ENCODE results near the gene SRP19.
A peak's percentile ranks its signal among the peaks of the same experiment; 100 is the strongest.
"Not testable (repeated sequence)": the region's sequence is repeated elsewhere in the genome, so short reads cannot be mapped to it uniquely, and the experiment has no call there.

SRP19 gene

DNA sequence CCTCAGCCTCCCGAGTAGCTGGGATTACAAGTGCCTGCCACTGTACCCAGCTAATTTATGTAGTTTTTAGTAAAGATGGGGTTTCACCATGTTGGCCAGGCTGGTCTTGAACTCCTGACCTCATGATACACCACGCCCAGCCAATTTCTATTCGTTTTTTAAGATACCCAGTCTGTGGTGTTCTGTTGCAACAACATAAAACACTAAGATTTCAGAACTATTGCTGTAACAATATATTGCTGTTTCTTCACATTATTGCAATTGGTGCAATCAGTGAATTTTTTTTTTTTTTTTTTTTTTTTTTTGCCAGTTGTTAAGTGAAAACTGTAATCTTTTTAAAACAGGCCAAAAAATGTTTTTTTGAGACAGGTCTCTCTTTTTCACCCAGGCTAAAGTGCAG is 9.9 kb downstream of the SRP19 start:
- DNase-seq: no peak

DNA sequence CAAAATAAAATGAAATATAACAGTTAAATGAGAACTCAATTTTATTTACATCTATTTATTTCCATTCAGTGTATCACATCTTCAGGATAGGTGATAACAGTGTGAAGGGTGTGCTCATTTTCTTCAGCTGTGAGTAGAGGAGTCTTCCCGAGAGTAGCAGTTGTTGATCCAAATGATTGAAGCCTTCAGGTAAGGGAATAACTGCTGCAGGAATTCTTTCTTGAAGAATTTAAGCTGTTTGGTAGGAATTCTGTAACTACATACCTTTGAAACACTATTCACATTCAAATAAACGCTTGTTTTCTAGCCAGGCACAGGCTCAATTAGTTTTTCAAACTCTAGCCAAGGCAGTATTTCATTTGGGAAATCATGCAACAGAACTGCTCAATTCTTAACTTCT is 15.3 kb downstream of the SRP19 start:
- DNase-seq: no peak

DNA sequence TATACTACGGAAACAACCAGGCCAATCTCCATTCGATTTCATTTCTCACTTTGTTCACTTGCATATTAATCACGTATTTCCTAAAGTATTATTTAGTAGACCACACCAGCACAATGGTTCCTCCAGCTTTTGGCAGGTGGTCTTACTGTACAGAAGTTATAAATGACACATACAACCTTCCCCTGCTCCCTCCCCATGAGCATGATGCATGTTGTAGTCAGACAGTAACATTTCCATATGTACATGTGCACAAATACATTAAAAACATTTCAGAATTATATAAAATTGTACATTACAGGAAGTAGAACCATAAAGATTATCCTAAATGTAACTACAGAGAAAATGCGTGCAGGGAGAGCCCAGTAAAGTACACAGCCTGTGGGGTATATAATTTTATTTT is 17.0 kb downstream of the SRP19 start:
- DNase-seq: no peak

DNA sequence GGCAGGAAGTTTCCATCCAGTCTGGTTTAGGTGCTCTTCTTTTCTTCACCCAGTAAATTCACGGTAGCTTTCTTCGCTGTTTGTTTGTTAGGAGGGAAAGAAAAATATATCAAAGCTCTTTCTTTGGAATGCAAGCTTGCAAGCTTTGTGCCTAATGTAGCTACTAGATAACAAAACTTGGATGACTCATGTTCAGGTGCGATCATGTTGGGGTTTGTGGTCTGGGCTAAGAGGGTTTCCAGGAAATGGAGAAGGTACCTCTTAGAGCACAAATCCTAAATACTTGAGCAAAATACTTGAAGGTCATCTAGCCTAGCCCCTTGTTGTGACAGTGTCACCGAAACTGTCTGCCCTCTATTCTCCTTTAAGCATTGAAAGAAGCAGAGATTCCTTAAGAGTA is 17.7 kb downstream of the SRP19 start:
- peak in 1 of 51 donors; percentile 5 for DNase-seq

DNA sequence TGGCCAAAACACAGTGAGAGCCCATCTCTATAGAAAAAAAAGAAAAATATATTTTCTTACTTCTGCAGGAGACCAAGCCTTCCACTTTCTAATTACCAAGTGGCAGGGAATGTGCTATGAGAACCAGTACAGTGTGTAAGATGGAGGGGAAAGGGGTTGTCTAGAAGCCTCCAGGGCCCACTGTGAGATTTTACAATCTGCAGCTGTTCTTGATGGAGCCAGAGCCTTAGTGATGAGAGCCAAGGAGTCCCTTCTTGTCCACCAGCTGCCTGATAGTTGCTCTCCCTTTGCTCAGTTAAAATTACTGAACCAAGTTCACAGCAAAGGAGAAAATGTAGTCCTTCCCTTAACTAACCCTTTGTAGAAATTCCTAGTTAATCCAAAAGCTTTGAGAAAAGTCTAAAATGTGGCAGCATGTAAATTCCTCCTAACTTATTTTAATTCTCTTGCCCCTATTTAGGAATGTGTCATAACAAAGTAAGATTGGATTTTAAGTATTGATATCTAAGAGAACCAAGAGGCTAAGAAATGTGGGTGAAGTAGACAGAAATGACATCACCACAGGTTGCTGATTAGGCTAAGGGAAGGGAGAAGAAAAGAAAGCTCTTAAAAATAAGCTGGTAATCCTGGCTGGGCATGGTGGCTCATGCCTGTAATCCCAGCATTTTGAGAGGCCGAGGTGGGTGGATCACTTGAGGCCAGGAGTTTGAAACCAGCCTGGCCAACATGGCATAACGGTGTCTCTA is 19.3 kb downstream of the SRP19 start:
- DNase-seq: no peak

DNA sequence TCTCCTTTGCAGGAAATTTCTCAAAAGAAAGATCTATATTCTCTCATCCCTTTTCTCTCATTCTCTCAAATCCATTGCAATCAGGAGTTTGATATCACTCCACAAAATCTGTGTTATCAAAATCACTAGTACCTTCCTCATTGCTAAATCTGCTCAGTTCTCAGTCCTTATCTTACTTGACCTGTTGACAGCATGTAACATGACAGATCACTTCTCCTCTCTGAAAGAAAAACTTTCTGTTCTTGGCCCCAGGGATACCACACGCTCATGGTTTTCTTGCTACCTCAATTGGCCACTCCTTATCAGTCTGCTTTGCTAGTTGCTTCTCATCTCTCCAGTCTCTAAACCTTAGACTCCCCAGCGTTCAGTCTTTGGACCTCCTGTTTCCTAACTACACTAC is 22.1 kb downstream of the SRP19 start:
- no peak for DNase-seq

DNA sequence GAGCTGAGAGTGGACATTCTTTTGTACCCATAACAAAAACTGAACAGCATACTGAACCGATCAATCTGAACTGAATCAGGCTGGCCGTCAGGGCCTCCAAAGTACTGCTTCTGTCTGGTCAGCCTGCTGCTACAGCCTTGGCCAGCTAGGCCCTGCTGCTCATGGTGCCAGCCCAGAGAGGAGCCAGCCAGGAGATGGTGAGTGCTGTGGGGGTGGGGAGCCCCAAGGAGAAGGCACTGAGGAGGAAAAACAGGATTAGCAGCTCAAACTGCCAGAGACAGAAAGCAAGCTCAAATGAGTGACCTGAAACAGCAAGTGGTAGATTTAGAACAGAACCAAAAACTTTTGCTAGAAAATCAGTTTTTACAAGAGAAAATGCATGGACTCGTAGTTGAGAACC is 23.9 kb downstream of the SRP19 start:
- peak in 37 of 51 donors; percentile 2 to 75 (median 45) for DNase-seq

DNA sequence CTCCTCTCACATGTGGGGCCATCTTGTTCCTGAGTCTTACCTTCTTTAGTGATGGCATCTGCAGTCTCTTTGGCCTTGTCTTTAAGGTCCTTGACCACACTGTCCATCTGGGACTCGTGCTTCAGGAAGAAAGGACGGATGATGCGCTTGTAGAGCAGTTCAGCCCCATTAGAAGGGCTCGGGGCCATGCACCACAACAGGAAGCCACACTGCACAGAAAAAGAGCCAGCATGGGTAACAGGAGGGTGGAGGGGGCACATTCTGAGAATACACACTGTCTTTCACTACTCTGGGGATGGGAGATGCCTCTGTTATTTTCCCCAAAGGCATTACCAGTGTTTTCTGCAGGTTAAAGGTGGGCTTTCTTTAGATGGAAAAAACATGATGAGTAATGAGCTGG is 25.9 kb downstream of the SRP19 start:
- no peak for DNase-seq

DNA sequence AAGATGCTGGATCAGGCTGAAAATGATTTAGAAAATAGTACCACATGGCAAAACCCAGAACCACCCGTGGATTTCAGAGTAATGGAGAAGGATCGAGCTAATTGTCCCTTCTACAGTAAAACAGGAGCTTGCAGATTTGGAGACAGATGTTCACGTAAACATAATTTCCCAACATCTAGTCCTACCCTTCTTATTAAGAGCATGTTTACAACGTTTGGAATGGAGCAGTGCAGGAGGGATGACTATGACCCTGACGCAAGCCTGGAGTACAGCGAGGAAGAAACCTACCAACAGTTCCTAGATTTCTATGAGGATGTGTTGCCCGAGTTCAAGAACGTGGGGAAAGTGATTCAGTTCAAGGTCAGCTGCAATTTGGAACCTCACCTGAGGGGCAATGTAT is 31.0 kb downstream of the SRP19 start:
- DNase-seq: not testable (repeated sequence)

DNA sequence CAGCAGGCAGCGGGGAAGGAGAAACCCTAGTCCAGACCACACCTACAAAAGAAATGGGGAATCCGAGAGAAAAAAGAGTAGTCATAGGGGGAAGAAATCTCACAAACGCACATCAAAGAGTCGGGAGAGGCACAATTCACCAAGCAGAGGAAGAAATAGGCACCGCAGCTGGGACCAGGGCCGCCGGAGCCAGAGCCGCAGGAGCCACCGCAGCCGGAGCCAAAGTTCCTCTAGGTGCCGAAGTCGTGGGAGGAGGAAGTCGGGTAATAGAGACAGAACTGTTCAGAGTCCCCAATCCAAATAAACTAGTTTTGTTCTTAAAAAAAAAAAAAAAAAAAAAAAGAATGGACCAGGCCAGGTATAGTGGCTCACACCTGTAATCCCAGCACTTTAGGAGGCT is 31.7 kb downstream of the SRP19 start:
- DNase-seq: no peak

DNA sequence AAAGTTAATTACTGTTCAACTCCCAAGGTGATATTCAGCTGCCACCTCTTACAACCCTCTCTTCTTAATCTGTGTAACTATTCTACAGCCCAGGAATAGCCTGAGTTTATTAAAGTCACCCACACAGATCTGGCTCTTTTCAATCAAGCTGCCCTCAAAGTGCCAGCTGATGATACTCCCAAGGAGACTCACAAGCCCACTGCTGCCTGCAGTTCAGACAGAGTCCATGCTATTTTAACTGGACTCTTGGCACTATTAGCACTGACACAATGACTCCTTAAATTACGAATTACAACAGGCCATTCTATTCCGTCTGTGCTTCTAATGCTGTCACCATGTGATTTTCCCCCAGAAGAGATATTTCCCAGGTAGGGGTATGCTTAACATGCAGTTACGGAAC is 34.6 kb downstream of the SRP19 start:
- peak in 1 of 51 donors; percentile 13 for DNase-seq

DNA sequence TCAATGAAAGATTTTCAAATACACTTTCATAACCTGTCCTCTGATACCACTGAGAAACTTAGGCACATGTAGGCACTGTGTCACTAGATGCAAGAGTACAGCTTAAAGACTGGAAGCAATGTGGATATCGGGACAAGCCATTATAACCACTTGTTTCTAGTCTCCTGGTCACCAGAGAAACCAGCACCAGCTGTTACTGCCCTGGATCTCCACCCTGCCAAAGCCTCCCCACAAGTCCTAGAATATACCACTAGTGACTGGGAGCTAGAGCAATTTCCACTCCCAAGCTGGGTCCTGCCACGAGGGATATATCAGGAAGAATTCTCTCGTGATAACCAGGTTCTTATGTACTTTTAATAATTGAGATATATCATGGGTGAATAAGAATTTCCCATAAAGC is 41.5 kb downstream of the SRP19 start:
- DNase-seq: no peak

DNA sequence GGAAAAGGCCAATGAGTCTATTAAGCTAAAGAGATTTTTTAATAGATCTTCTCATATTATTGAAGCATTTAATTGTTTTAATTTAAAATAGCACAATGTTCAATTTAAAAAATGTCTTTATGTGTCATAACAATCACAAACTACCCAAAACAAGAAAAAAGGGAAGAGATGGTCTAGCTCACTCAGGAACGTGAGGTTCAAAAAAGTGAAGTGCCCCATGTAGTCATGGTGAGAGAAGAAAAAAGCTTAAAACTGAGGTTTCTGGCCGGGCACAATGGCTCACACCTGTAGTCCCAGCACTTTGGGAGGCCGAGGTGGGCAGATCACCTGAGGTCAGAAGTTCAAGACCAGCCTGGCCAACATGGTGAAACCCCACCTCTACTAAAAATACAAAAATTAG is 43.9 kb downstream of the SRP19 start:
- DNase-seq: not testable (repeated sequence)

DNA sequence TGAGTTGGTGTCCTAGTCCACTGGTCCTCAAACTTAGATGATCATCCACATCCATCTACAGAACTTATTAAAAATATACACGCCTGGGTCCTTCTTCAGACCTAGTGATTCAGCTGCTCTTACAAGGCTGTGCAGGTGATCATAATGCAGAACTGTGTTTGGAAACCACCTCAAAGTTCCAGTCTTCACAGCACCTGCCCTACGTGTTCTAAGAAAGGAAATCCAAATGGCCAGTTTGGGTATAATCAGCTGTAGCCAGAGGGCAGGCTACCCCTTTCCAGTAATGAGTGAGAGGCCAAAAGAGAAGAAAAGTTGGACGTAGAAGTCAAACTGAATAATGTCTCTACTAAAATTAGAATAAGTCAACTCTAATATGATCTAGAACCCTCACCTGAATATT is 45.5 kb downstream of the SRP19 start:
- DNase-seq: no peak

DNA sequence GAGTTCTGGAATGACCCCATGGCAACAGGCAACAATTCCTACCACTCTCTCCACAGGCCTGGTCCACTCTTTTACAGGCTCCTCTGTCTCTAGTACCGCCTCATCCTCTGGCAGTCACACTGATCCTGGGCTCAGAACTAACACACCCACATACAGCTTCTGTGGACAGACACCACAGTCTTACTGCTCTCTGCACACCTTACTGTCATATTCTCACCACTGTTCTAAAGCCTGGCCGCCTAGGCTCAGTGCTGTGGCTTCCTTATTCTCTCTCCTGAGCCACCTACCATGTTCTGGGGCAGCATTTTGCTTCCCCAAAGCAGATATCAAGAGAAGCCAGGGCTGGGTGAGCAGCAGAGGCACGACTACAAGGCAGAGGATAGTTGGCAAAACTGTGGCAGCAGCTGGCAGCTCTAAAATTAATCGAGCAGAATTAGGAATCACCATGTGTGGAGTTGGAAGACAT is 46.1 kb downstream of the SRP19 start:
- peak in 1 of 51 donors; percentile 29 for DNase-seq

DNA sequence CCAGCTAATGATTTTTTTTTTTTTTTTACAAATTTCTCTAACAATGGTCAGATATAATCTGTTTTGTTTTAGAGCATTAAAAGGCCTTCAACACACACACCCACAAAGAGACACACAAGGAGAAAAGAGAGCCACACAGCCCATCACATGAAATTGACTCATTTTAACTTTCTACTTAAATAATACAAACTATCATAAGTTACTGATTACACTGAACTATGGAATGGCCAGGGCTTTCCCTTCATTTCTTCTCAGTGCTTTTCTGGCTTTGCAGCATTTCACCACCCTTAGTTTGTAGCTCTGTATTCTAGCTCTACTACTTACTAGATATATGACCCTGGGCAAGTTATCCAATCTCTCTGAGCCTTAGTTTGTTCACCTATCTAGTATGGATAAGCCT is 47.8 kb downstream of the SRP19 start:
- DNase-seq: no peak

DNA sequence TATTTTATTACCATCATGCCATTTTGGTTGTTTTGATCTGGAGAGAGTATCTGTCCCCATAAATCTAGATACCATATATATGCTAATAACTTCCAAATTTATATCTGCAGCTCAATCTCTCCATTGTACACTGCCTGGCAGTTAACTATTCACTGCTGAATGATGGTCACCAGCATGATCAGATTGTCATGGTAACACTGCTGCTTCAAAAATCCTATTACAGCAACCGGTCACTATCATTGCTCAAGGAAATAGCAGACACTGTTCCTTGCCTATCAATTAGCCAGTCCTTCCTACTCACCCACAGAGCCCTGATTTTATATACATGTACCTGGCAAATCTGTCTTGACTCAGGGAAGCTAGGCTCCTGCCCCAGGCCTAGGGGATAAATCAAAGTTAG is 49.4 kb downstream of the SRP19 start:
- no peak for DNase-seq

DNA sequence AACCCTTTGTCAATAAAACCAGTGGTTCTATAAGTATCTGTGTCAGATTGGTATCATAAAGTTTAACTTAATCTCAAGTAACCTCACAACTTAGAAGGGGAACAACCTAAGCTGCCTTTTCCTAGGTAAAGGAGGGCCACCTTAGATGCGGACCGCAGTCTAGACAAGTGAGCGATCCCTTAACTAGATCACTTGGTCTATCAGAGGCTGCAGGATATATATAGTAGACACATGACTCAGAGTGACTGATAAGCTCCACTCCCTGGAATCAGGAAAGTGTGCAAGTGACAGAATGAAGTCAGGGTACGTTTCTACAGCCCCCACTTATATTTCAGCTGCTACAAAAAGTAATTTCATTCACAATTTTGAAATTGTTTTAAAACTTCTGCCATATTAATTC is 53.5 kb downstream of the SRP19 start:
- no peak for DNase-seq

DNA sequence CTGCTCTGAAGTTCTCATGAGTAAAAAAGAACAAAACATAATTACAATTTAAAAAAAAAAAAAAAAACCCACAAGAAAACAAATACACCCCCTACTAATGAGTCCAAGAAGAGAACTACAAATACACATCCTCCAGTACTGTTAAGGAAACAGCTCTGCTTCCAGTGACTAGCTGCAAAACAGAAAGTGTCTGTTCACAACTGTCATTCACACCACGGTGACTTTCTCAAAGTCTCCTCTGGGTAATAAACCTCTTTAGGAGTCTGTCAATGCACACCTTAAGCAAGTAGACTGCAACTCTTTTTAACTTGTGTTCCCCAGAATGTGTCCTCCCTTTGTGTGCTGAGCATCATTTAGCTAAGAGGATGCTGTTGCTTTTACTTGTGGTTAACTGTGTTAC is 54.7 kb downstream of the SRP19 start:
- no peak for DNase-seq

DNA sequence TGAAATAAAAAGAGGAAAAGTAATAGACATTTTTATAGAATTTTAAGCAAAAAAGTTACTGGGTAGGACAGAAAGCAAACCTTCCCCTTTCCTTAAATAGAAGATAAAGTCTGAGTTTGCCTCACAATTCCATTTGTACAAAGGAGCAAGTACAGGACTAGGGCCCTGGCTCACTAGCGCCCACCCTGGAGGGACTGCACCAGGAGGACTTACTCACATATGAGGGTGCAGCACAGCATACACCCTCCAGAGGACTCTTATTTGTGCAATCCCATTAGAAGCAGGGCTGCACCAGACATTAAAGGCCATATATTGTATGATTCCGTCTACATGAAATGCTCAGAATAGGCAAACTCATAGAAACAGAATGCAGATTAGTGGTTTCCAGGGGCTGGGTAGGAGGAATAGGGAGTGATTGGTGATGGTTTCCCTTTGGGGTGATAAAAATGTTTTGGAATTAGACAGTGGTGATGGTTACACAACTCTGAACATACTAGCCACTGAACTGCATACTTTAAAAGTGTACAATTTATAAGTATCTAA is 56.4 kb downstream of the SRP19 start:
- DNase-seq: no peak

DNA sequence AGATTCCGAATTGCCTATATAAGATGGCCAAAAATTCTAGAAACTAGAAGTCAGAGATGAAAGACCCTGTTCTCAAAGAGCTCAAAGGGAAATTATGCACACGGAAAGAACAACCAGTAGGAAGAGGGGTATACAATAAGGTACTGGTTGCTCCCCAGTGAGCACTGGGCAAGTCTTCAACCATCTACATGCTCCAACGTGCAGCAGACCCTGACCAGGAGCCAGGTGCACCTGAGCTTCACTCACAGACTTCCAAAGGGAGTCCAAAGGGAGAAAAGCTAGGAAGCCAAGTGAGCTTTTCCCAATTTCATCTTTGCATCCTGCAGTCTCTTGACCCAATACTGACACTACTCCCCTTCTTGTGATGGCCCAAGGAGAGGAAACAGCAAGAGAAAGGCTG is 57.0 kb downstream of the SRP19 start:
- no peak for DNase-seq

DNA sequence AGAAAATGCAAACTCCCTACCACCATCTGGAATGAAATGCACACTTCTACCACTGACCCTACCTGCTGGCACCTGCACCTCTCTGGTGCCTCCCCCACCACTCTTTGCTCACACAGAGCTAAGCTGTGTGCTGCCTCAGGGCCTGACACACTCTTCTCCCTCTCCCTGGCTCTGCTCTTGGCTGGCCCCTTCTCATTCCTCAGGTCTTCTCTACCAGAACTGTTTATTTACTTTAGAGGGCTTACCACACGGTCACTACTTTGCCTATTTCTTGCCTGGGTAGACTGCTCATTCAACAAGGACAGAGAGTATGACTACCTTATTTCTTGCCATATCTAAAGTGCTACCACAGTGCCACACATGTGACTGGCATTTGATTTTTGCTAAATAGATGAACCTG is 57.6 kb downstream of the SRP19 start:
- DNase-seq: no peak

Measured in hypothalamus (tissue), 51 donors.